IMR-90 (cell line): ENCODE data around the gene DISC1. TPM values are rescaled to one million over a fixed set of nuclear protein-coding genes. Genes with fewer than 3 reads are reported as not detected.

Source experiments
- ATAC-seq: fragments of 200-7000 bp; cut with Tn5 transposase; 2 replicates; pipeline ENCODE4 v1.9.1; 2020; ENCODE audit warnings: low read depth, mild to moderate bottlenecking, moderate library complexity
- BruUV-seq: library from RNA; stranded (reverse); fragments of 400-500 nt; replicated peaks from 2 replicates; lab custom pipeline; 2021; lab: Mats Ljungman, UMichigan
- CTCF ChIA-PET: fragments of 300-600 bp; formaldehyde crosslinking; extraction: SDS; loops from one replicate; lab custom pipeline; 2021; ENCODE audit warnings: antibody characterized with exemption; lab: Yijun Ruan, JAX
- POLR2A ChIA-PET: fragments of 300-600 bp; sonication (Branson Sonifier 250); formaldehyde crosslinking; loops from one replicate; lab custom pipeline; 2022; ENCODE audit warnings: antibody characterized with exemption; ENCODE audit not compliant: unreplicated experiment; lab: Charles Lee
- DNase-seq: peaks from one replicate; pipeline ENCODE4 v3.0.0; 2013
- H2AFZ ChIP-seq: replicated peaks from 2 replicates; pipeline ENCODE3; 2013; ENCODE audit warnings: low read length, mild to moderate bottlenecking; ENCODE audit not compliant: poor library complexity
- H2AK5ac ChIP-seq: 2 replicates; pipeline ENCODE4 v1.6.1; 2013; ENCODE audit warnings: low read depth, low read length, inconsistent platforms
- H2AK9ac ChIP-seq: replicated peaks from 2 replicates; pipeline ENCODE3; 2013; ENCODE audit warnings: mild to moderate bottlenecking, low read depth, low read length, moderate library complexity; ENCODE audit not compliant: poor library complexity
- H2BK120ac ChIP-seq: 2 replicates; pipeline ENCODE4 v1.6.1; 2013; ENCODE audit warnings: low read depth, low read length, inconsistent platforms
- H2BK15ac ChIP-seq: 3 replicates; pipeline ENCODE4 v1.6.1; 2013; ENCODE audit warnings: low read depth, low read length, inconsistent platforms
- H2BK20ac ChIP-seq: 2 replicates; pipeline ENCODE4 v1.6.1; 2013; ENCODE audit warnings: low read depth, mild to moderate bottlenecking, inconsistent platforms, low read length, moderate library complexity
- H2BK5ac ChIP-seq: 2 replicates; pipeline ENCODE4 v1.6.1; 2013; ENCODE audit warnings: mild to moderate bottlenecking, low read depth, low read length, inconsistent platforms; ENCODE audit not compliant: poor library complexity, severe bottlenecking
- H3K14ac ChIP-seq: replicated peaks from 2 replicates; pipeline ENCODE4 v1.6.1; 2013; ENCODE audit warnings: low read depth, low read length, inconsistent platforms
- H3K18ac ChIP-seq: 2 replicates; pipeline ENCODE4 v1.6.1; 2013; ENCODE audit warnings: low read depth, low read length, control low read depth
- H3K23ac ChIP-seq: 2 replicates; pipeline ENCODE4 v1.6.1; 2013; ENCODE audit warnings: low read depth, low read length, inconsistent platforms
- H3K27ac ChIP-seq: 2 replicates; pipeline ENCODE4 v1.5.1; 2013; ENCODE audit warnings: mild to moderate bottlenecking, control low read depth, low read length; ENCODE audit not compliant: insufficient read depth
- H3K27me3 ChIP-seq: 2 replicates; pipeline ENCODE4 v1.6.1; 2013; ENCODE audit warnings: low read length; ENCODE audit not compliant: control insufficient read depth, insufficient read depth
- H3K36me3 ChIP-seq: 2 replicates; pipeline ENCODE4 v1.6.1; 2013; ENCODE audit warnings: low read length, mixed read lengths; ENCODE audit not compliant: control insufficient read depth, insufficient read depth
- H3K4ac ChIP-seq: 2 replicates; pipeline ENCODE4 v1.6.1; 2013; ENCODE audit warnings: low read depth, low read length, inconsistent platforms
- H3K4me1 ChIP-seq: 2 replicates; pipeline ENCODE4 v1.6.1; 2013; ENCODE audit warnings: low read length, mixed read lengths; ENCODE audit not compliant: control insufficient read depth, insufficient read depth
- H3K4me2 ChIP-seq: 2 replicates; pipeline ENCODE4 v1.6.1; 2013; ENCODE audit warnings: low read depth, mild to moderate bottlenecking, control low read depth, low read length, moderate library complexity
- H3K4me3 ChIP-seq: 2 replicates; pipeline ENCODE4 v1.5.1; 2013; ENCODE audit warnings: low read depth, mild to moderate bottlenecking, control low read depth, low read length, moderate library complexity; ENCODE audit not compliant: insufficient read depth
- H3K56ac ChIP-seq: 2 replicates; pipeline ENCODE4 v1.6.1; 2013; ENCODE audit warnings: low read length, inconsistent platforms; ENCODE audit not compliant: insufficient read depth; ENCODE audit errors: extremely low read depth
- H3K79me1 ChIP-seq, 2 experiments: 2 replicates each; pipeline ENCODE4 v1.6.1; 2013; ENCODE audit warnings: low read length in 2 of 2, inconsistent platforms in 1 of 2, low read depth in 1 of 2
- H3K9ac ChIP-seq: 2 replicates; pipeline ENCODE4 v1.6.1; 2013; ENCODE audit warnings: low read depth, low read length, control low read depth
- H3K9me1 ChIP-seq: 2 replicates; pipeline ENCODE4 v1.6.1; 2013; ENCODE audit warnings: low read length, inconsistent platforms; ENCODE audit not compliant: insufficient read depth
- H3K9me3 ChIP-seq: 2 replicates; pipeline ENCODE4 v1.6.1; 2013; ENCODE audit warnings: low read length; ENCODE audit not compliant: control insufficient read depth, insufficient read depth
- H4K20me1 ChIP-seq: 2 replicates; pipeline ENCODE4 v1.6.1; 2013; ENCODE audit warnings: low read length, inconsistent platforms; ENCODE audit not compliant: insufficient read depth
- H4K5ac ChIP-seq: 2 replicates; pipeline ENCODE4 v1.6.1; 2013; ENCODE audit warnings: mild to moderate bottlenecking, low read depth, low read length, control low read depth
- H4K8ac ChIP-seq, 2 experiments: 2 replicates each; pipeline ENCODE4 v1.6.1; 2013; ENCODE audit warnings: low read depth in 2 of 2, low read length in 2 of 2, control low read depth in 1 of 2, inconsistent platforms in 1 of 2
- H4K91ac ChIP-seq: 2 replicates; pipeline ENCODE4 v1.6.1; 2013; ENCODE audit warnings: low read depth, low read length, inconsistent platforms; ENCODE audit not compliant: insufficient read depth
- BHLHE40 ChIP-seq: fragments of 150-350 bp; IDR thresholded peaks from 2 replicates; pipeline ENCODE4 v1.6.1; 2016; ENCODE audit warnings: mild to moderate bottlenecking, low read depth, low read length
- CEBPB ChIP-seq: IDR thresholded peaks from 2 replicates; pipeline ENCODE4 v1.6.1; 2012; ENCODE audit warnings: low read depth, low read length, improper control_type of control experiment
- CHD1 ChIP-seq: IDR thresholded peaks from 2 replicates; pipeline ENCODE4 v1.6.1; 2012; ENCODE audit warnings: low read depth, low read length, improper control_type of control experiment
- FOS ChIP-seq: fragments of 150-350 bp; IDR thresholded peaks from 2 replicates; pipeline ENCODE4 v1.6.1; 2016; ENCODE audit warnings: low read depth, low read length
- MAFK ChIP-seq: IDR thresholded peaks from 2 replicates; pipeline ENCODE4 v1.6.1; 2012; ENCODE audit warnings: low read depth, low read length, improper control_type of control experiment
- MAZ ChIP-seq: IDR thresholded peaks from 2 replicates; pipeline ENCODE4 v1.6.1; 2012; ENCODE audit warnings: low read depth, mild to moderate bottlenecking, low read length, improper control_type of control experiment, moderate library complexity, borderline replicate concordance
- MXI1 ChIP-seq: IDR thresholded peaks from 2 replicates; pipeline ENCODE4 v1.6.1; 2012; ENCODE audit warnings: low read depth, mild to moderate bottlenecking, low read length, moderate library complexity, borderline replicate concordance
- NFE2L2 ChIP-seq: fragments of 150-350 bp; IDR thresholded peaks from 2 replicates; pipeline ENCODE4 v1.6.1; 2016; ENCODE audit warnings: low read depth, mild to moderate bottlenecking, low read length
- POLR2A ChIP-seq: IDR thresholded peaks from 2 replicates; pipeline ENCODE4 v1.6.1; 2012; ENCODE audit warnings: mild to moderate bottlenecking, low read depth, low read length
- RAD21 ChIP-seq: IDR thresholded peaks from 2 replicates; pipeline ENCODE4 v1.6.1; 2012; ENCODE audit warnings: low read length, improper control_type of control experiment
- RCOR1 ChIP-seq: IDR thresholded peaks from 2 replicates; pipeline ENCODE4 v1.6.1; 2012; ENCODE audit warnings: mild to moderate bottlenecking, low read length, improper control_type of control experiment; ENCODE audit not compliant: insufficient replicate concordance
- RFX5 ChIP-seq: IDR thresholded peaks from 2 replicates; pipeline ENCODE4 v1.8.0; 2012; ENCODE audit warnings: low read depth, mild to moderate bottlenecking, low read length, moderate library complexity
- SMC3 ChIP-seq: fragments of 150-350 bp; IDR thresholded peaks from 2 replicates; pipeline ENCODE4 v1.6.1; 2016; ENCODE audit warnings: low read depth, mild to moderate bottlenecking, antibody characterized with exemption, low read length, moderate library complexity
- WGBS, 2 experiments: methylation state at CpG; one replicate each; pipeline versions ENCODE4 v1.1.5 to v1.1.7; 2013; ENCODE audit warnings: missing lambda C conversion rate in 2 of 2; ENCODE audit not compliant: insufficient read length in 1 of 2; ENCODE audit errors: extremely low coverage in 2 of 2; 5-methylcytosine and 5-hydroxymethylcytosine counted together
- dilution Hi-C: fragments of 300-500 bp; cut with HindIII; formaldehyde crosslinking; loops from one replicate; pipeline ENCODE4 v1.14.3; 2018; ENCODE audit warnings: low sequenced_read_pairs; ENCODE audit not compliant: unreplicated experiment
- in situ Hi-C: fragments of 300-500 bp; cut with MboI; formaldehyde crosslinking; loops from 3 replicates; pipeline ENCODE4 v1.14.3; 2019; ENCODE audit warnings: low sequenced_read_pairs, inconsistent platforms, mixed read lengths
- intact Hi-C: fragments of 100-400 bp; cut with micrococcal nuclease; formaldehyde crosslinking; loops from 2 replicates; pipeline ENCODE4 v1.10.0; 2022
- polyA plus RNA-seq, 3 experiments: library from polyadenylated mRNA; depleted of rRNA; stranded (reverse); fragments of >200 nt; gene quantifications; 2 replicates each; pipeline ENCODE4 v1.2.3, GENCODE V29; 2012; ENCODE audit warnings: low replicate concordance in 1 of 3
- total RNA-seq: library from RNA; depleted of rRNA; stranded (reverse); fragments of >200 nt; gene quantifications from 2 replicates; pipeline ENCODE4 v1.2.3, GENCODE V29; 2012
- TF ChIP-seq, protein P1 (sequence below): fragments of 150-350 bp; IDR thresholded peaks from 2 replicates; pipeline ENCODE4 v1.6.1; 2016; ENCODE audit warnings: low read depth, mild to moderate bottlenecking, low read length, moderate library complexity, borderline replicate concordance
- TF ChIP-seq, protein P2 (sequence below): fragments of 150-350 bp; IDR thresholded peaks from 2 replicates; pipeline ENCODE4 v1.6.1; 2017; ENCODE audit warnings: mild to moderate bottlenecking, antibody characterized with exemption, low read length, low read depth
- TF ChIP-seq, protein P3 (sequence below): conservative IDR thresholded peaks from 2 replicates; pipeline ENCODE4 v1.5.1; 2012; ENCODE audit warnings: mild to moderate bottlenecking, low read depth, low read length, improper control_type of control experiment

The DISC1 gene
- total and polyA plus RNA-seq, 2 of the 4 experiments (the other 2 are of a cell fraction), result 2.2 to 7.0 TPM

DNA sequence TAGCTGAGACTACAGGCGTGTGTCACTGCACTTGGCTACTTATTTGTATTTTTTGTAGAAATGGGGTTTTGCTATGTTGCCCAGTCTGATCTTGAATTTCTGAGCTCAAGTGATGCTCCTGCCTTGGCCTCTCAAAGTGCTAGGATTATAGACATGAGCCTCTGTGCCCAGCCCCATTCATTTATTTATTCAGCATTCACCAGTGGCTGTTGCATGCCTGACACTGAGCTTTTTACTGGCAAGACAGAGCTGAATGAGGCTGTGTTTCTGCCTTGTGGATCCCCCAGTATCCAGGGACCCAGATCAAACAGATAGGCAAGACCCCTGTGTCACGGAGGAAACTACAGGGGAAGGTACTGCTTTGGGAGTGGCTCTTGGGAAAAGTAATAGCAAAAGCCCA, 109.4 kb downstream of the DISC1 start:
- ATAC-seq (no peak), DNase-seq (no peak)
- H3K4me3 ChIP-seq, result no peak overlapping the region
- no peak overlapping the region for H3K56ac ChIP-seq
- no peak overlapping the region for H3K14ac ChIP-seq
- intact Hi-C loops, result no loop called here
- in situ Hi-C loops, result no loop called here
- no TSS peak for BruUV-seq
- POLR2A ChIA-PET, result no interaction called here
- dilution Hi-C loops, result no loop called here
- H4K20me1 ChIP-seq, result no peaks in the 10 kb centered on the region
- no peak overlapping the region for H4K91ac ChIP-seq
- no peak overlapping the region for H3K27ac ChIP-seq
- no peak overlapping the region for H3K9ac ChIP-seq
- no peak overlapping the region for H2AK9ac ChIP-seq
- H2BK20ac ChIP-seq, result no peak overlapping the region
- no peak overlapping the region for H2BK120ac ChIP-seq
- H3K9me1 ChIP-seq, result peaks cover 1% of the 10 kb centered on the region; the same call in 1 of the 2 replicates
- H3K18ac ChIP-seq, result no peak overlapping the region
- H4K8ac ChIP-seq, result no peak overlapping the region
- TF ChIP-seq RCOR1 (no peak), CEBPB (no peak), RFX5 (no peak), POLR2A (no peak), CHD1 (no peak), BHLHE40 (no peak), FOS (no peak), NFE2L2 (no peak), MAFK (no peak), MAZ (no peak), SMC3 (no peak), RAD21 (no peak), MXI1 (no peak)
- TF ChIP-seq, protein P1, sequence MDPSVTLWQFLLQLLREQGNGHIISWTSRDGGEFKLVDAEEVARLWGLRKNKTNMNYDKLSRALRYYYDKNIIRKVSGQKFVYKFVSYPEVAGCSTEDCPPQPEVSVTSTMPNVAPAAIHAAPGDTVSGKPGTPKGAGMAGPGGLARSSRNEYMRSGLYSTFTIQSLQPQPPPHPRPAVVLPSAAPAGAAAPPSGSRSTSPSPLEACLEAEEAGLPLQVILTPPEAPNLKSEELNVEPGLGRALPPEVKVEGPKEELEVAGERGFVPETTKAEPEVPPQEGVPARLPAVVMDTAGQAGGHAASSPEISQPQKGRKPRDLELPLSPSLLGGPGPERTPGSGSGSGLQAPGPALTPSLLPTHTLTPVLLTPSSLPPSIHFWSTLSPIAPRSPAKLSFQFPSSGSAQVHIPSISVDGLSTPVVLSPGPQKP, result no peak
- TF ChIP-seq, protein P2, sequence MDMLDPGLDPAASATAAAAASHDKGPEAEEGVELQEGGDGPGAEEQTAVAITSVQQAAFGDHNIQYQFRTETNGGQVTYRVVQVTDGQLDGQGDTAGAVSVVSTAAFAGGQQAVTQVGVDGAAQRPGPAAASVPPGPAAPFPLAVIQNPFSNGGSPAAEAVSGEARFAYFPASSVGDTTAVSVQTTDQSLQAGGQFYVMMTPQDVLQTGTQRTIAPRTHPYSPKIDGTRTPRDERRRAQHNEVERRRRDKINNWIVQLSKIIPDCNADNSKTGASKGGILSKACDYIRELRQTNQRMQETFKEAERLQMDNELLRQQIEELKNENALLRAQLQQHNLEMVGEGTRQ, result no peak
- TF ChIP-seq, protein P3, sequence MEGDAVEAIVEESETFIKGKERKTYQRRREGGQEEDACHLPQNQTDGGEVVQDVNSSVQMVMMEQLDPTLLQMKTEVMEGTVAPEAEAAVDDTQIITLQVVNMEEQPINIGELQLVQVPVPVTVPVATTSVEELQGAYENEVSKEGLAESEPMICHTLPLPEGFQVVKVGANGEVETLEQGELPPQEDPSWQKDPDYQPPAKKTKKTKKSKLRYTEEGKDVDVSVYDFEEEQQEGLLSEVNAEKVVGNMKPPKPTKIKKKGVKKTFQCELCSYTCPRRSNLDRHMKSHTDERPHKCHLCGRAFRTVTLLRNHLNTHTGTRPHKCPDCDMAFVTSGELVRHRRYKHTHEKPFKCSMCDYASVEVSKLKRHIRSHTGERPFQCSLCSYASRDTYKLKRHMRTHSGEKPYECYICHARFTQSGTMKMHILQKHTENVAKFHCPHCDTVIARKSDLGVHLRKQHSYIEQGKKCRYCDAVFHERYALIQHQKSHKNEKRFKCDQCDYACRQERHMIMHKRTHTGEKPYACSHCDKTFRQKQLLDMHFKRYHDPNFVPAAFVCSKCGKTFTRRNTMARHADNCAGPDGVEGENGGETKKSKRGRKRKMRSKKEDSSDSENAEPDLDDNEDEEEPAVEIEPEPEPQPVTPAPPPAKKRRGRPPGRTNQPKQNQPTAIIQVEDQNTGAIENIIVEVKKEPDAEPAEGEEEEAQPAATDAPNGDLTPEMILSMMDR, result no peak
- CTCF ChIA-PET, result interaction anchor here (2.2 kb wide), 1 partner anchor 21 kb away, joined by 7 read pairs; no protein-coding TSS in a partner anchor
- no peak overlapping the region for H2BK15ac ChIP-seq
- H3K9me3 ChIP-seq, result no peaks in the 10 kb centered on the region
- no peak overlapping the region for H3K4ac ChIP-seq
- H3K4me2 ChIP-seq, result no peak overlapping the region
- no peak overlapping the region for H3K23ac ChIP-seq
- WGBS, 2 experiments, result 80% methylated on average over 1 of the region's 2 CpGs; no CpG with 5 or more reads in 1 of the 2 experiments
- H3K27me3 ChIP-seq, result no peaks in the 10 kb centered on the region
- H2BK5ac ChIP-seq, result no peak overlapping the region
- H3K36me3 ChIP-seq, result no peaks in the 10 kb centered on the region
- H3K4me1 ChIP-seq, result no peaks in the 10 kb centered on the region
- no peak overlapping the region for H4K5ac ChIP-seq
- no peak overlapping the region for H2AK5ac ChIP-seq
- peaks cover 0 to 5% of the 10 kb centered on the region in 2 experiments; a peak in 3 of 4 replicates for H3K79me1 ChIP-seq
- no peak overlapping the region for H2AFZ ChIP-seq
